Midbrain (tissue), 1 donor: ENCODE results near the gene STYX.
"Not testable (repeated sequence)": the region's sequence is repeated elsewhere in the genome, so short reads cannot be mapped to it uniquely, and the experiment has no call there.

Source experiments
- DNase-seq: peaks from one replicate; lab custom pipeline; 2025; lab: John Stamatoyannopoulos, UW

STYX gene

GRCh38 chr14:52724360-52724644 lies 5.7 kb upstream of the STYX start:
- DNase-seq: no peak

GRCh38 chr14:52727509-52727908 lies 2.5 kb upstream of the STYX start:
- not testable (repeated sequence) for DNase-seq

GRCh38 chr14:52729035-52729434 lies 931 bp upstream of the STYX start:
- DNase-seq: not testable (repeated sequence)

- DNase-seq: no peak
Observed at GRCh38 chr14:52729585-52729924, 411 bp upstream of the STYX start.

- DNase-seq: no peak
Observed at GRCh38 chr14:52730709-52731111, 744 bp downstream of the STYX start.

GRCh38 chr14:52733824-52734223 lies 3.9 kb downstream of the STYX start:
- DNase-seq: no peak

- DNase-seq: no peak
Observed at GRCh38 chr14:52735921-52736489, 6.0 kb downstream of the STYX start.

GRCh38 chr14:52738409-52738808 lies 8.4 kb downstream of the STYX start:
- DNase-seq: no peak

- DNase-seq: no peak
Observed at GRCh38 chr14:52740751-52741150, 10.8 kb downstream of the STYX start.

- no peak for DNase-seq
Observed at GRCh38 chr14:52741865-52742264, 11.9 kb downstream of the STYX start.

GRCh38 chr14:52748647-52749292 lies 18.8 kb downstream of the STYX start:
- no peak for DNase-seq

- DNase-seq: no peak
Observed at GRCh38 chr14:52755607-52756316, 25.8 kb downstream of the STYX start.

GRCh38 chr14:52759145-52759544 lies 29.2 kb downstream of the STYX start:
- DNase-seq: no peak

GRCh38 chr14:52762923-52763322 lies 33.0 kb downstream of the STYX start:
- not testable (repeated sequence) for DNase-seq

GRCh38 chr14:52767058-52767833 lies 37.3 kb downstream of the STYX start:
- no peak for DNase-seq

- no peak for DNase-seq
Observed at GRCh38 chr14:52769887-52770286, 39.9 kb downstream of the STYX start.

- no peak for DNase-seq
Observed at GRCh38 chr14:52776816-52777215, 46.9 kb downstream of the STYX start.

- DNase-seq: no peak
Observed at GRCh38 chr14:52778702-52779101, 48.7 kb downstream of the STYX start.

GRCh38 chr14:52780893-52781292 lies 50.9 kb downstream of the STYX start:
- DNase-seq: no peak

GRCh38 chr14:52781629-52782028 lies 51.7 kb downstream of the STYX start:
- no peak for DNase-seq

- no peak for DNase-seq
Observed at GRCh38 chr14:52783206-52783605, 53.2 kb downstream of the STYX start.

GRCh38 chr14:52786887-52787286 lies 56.9 kb downstream of the STYX start:
- DNase-seq: no peak

GRCh38 chr14:52789118-52789517 lies 59.2 kb downstream of the STYX start:
- DNase-seq: no peak
